ENCODE data around the gene HSD17B1. TPM values are rescaled to one million over a fixed set of nuclear protein-coding genes. Genes with fewer than 3 reads are reported as not detected.

Gene HSD17B1
- total and polyA plus RNA-seq, 2 of the 13 experiments (the other 11 are each of a cell fraction or from before 2014, with no cell fraction given), result 0.54 to 0.93 TPM

GRCh38 chr17:42554250-42555121 lies 1.8 kb downstream of the HSD17B1 start (continued):
- TF ChIP-seq TERF1 (CRISPR knock-in tag; IDR thresholded peaks at IDR 0.05) (no peak), POLR2AphosphoS5 (IDR thresholded peaks at IDR 0.05; ENCODE audit: low read depth, low read length) (peak; percentile 90), ZGPAT (CRISPR knock-in tag; IDR thresholded peaks at IDR 0.05) (peak; percentile 97), JUNB (CRISPR knock-in tag; IDR thresholded peaks at IDR 0.05; ENCODE audit: borderline replicate concordance) (no peak), STAG1 (CRISPR knock-in tag; IDR thresholded peaks at IDR 0.05) (no peak), ADNP (CRISPR knock-in tag; IDR thresholded peaks at IDR 0.05) (0 out of 2 replicates have a peak, but pooled peaks have one; percentile 6), ZNF235 (CRISPR knock-in tag; IDR thresholded peaks at IDR 0.05; ENCODE audit: borderline replicate concordance) (peak; percentile 91), FOXO1 (CRISPR knock-in tag; IDR thresholded peaks at IDR 0.05) (no peak; the same call in 1 of the 2 replicates), HNRNPK (IDR thresholded peaks at IDR 0.05; ENCODE audit: low read depth, low read length, poor library complexity, severe bottlenecking) (no peak), PRMT3 (CRISPR knock-in tag; IDR thresholded peaks at IDR 0.05; ENCODE audit: borderline replicate concordance, low read depth) (peak; percentile 26; the same call in 1 of the 2 replicates), SRSF9 (IDR thresholded peaks at IDR 0.05; ENCODE audit: borderline replicate concordance, insufficient read depth, low read depth, low read length, poor library complexity, severe bottlenecking) (no peak), TMF1 (CRISPR knock-in tag; IDR thresholded peaks at IDR 0.05; ENCODE audit: low read depth) (no peak), CENPT (CRISPR knock-in tag; IDR thresholded peaks at IDR 0.05; ENCODE audit: low read depth) (peak; percentile 89; the same call in 1 of the 2 replicates), HOXA3 (CRISPR knock-in tag; IDR thresholded peaks at IDR 0.05) (peak; percentile 98), ZFP62 (CRISPR knock-in tag; IDR thresholded peaks at IDR 0.05) (no peak), ISX (CRISPR knock-in tag; conservative IDR thresholded peaks at IDR 0.05) (no peak), HNF4A (CRISPR knock-in tag; IDR thresholded peaks at IDR 0.05) (peak; percentile 54; the same call in 1 of the 2 replicates), ZBTB1 (CRISPR knock-in tag; IDR thresholded peaks at IDR 0.05; ENCODE audit: borderline replicate concordance) (no peak), JUND (CRISPR knock-in tag; IDR thresholded peaks at IDR 0.05) (no peak; the same call in 1 of the 2 replicates), ZNF383 (CRISPR knock-in tag; IDR thresholded peaks at IDR 0.05; ENCODE audit: borderline replicate concordance) (no peak), ZBTB3 (CRISPR knock-in tag; IDR thresholded peaks at IDR 0.05; ENCODE audit: borderline replicate concordance, low read depth) (no peak), ZNF121 (CRISPR knock-in tag; IDR thresholded peaks at IDR 0.05) (no peak; the same call in 1 of the 2 replicates), ZBTB7A (CRISPR knock-in tag; IDR thresholded peaks at IDR 0.05) (peak; percentile 79; the same call in 1 of the 2 replicates), ZSCAN12 (CRISPR knock-in tag; IDR thresholded peaks at IDR 0.05) (0 out of 2 replicates have a peak, but pooled peaks have one; percentile 63), KAT2B (IDR thresholded peaks at IDR 0.05; ENCODE audit: borderline replicate concordance, low read depth, low read length) (no peak), MAFF (IDR thresholded peaks at IDR 0.05; ENCODE audit: low read depth, low read length) (no peak), ZNF761 (CRISPR knock-in tag; conservative IDR thresholded peaks at IDR 0.05) (peak; percentile 77; the same call in 1 of the 2 replicates), XBP1 (CRISPR knock-in tag; IDR thresholded peaks at IDR 0.05) (0 out of 2 replicates have a peak, but pooled peaks have one; percentile 22)
